ENCODE measurements around the gene NTN5. TPM values are rescaled to one million over a fixed set of nuclear protein-coding genes. Genes with fewer than 3 reads are reported as not detected.
A peak's percentile ranks its signal among the peaks of the same experiment; 100 is the strongest.

Gene NTN5
- polyA plus RNA-seq, 1 experiment, result 0.10 TPM

- Histone ChIP-seq H3K4me3 (ENCODE audit: low read depth, low read length) (no peak overlapping the region), H3K27ac (ENCODE audit: low read depth, low read length) (no peak overlapping the region), H3K27me3 (ENCODE audit: control insufficient read depth, insufficient read depth, low read length) (peaks cover 7% of the 10 kb centered on the region), H3K9me3 (ENCODE audit: control insufficient read depth, insufficient read depth, low read length) (peaks cover 3% of the 10 kb centered on the region; the same call in 1 of the 2 replicates)
- POLR2A ChIA-PET, result no interaction called here
- no peak for DNase-seq (ENCODE audit: low read depth, low spot score)
- CTCF ChIA-PET, result interaction anchor here (1.1 kb wide), 1 partner anchor 15 kb away, joined by 3 read pairs; no protein-coding TSS in a partner anchor
- TF ChIP-seq, protein P1, sequence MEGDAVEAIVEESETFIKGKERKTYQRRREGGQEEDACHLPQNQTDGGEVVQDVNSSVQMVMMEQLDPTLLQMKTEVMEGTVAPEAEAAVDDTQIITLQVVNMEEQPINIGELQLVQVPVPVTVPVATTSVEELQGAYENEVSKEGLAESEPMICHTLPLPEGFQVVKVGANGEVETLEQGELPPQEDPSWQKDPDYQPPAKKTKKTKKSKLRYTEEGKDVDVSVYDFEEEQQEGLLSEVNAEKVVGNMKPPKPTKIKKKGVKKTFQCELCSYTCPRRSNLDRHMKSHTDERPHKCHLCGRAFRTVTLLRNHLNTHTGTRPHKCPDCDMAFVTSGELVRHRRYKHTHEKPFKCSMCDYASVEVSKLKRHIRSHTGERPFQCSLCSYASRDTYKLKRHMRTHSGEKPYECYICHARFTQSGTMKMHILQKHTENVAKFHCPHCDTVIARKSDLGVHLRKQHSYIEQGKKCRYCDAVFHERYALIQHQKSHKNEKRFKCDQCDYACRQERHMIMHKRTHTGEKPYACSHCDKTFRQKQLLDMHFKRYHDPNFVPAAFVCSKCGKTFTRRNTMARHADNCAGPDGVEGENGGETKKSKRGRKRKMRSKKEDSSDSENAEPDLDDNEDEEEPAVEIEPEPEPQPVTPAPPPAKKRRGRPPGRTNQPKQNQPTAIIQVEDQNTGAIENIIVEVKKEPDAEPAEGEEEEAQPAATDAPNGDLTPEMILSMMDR (IDR thresholded peaks at IDR 0.05; ENCODE audit: low read depth, low read length), result no peak
Measured at GRCh38 chr19:48676487-48676886, 3.7 kb upstream of the NTN5 start.

GRCh38 chr19:48674921-48675824, 2.4 kb upstream of the NTN5 start:
- Histone ChIP-seq H3K4me3 (ENCODE audit: low read depth, low read length) (no peak overlapping the region), H3K9me3 (ENCODE audit: control insufficient read depth, insufficient read depth, low read length) (peaks cover 3% of the 10 kb centered on the region; the same call in 1 of the 2 replicates), H3K27ac (ENCODE audit: low read depth, low read length) (no peak overlapping the region), H3K27me3 (ENCODE audit: control insufficient read depth, insufficient read depth, low read length) (peaks cover 7% of the 10 kb centered on the region)
- no peak for DNase-seq (ENCODE audit: low read depth, low spot score)
- TF ChIP-seq, protein P1 (IDR thresholded peaks at IDR 0.05; ENCODE audit: low read depth, low read length), result peak; percentile 86
- POLR2A ChIA-PET, result no interaction called here
- CTCF ChIA-PET, result interaction anchor here (0.5 to 2.3 kb wide), 21 partner anchors 10 to 117 kb away, joined by 3 to 22 read pairs (median 4); partner anchors contain the start of genes CA11 and FUT2

- peaks cover 7% of the 10 kb centered on the region for H3K27me3 ChIP-seq (ENCODE audit: control insufficient read depth, insufficient read depth, low read length)
- CTCF ChIA-PET, result interaction anchor here (0.7 to 2.3 kb wide), 13 partner anchors 9 to 117 kb away, joined by 3 to 22 read pairs (median 5); partner anchors contain the start of genes CA11 and FUT2
- no peaks in the 10 kb centered on the region; the same call in 1 of the 2 replicates for H3K9me3 ChIP-seq (ENCODE audit: control insufficient read depth, insufficient read depth, low read length)
- no peak overlapping the region for H3K4me3 ChIP-seq (ENCODE audit: low read depth, low read length)
- TF ChIP-seq, protein P1 (IDR thresholded peaks at IDR 0.05; ENCODE audit: low read depth, low read length), result no peak
- POLR2A ChIA-PET, result no interaction called here
- H3K27ac ChIP-seq (ENCODE audit: low read depth, low read length), result no peak overlapping the region
- DNase-seq (ENCODE audit: low read depth, low spot score), result no peak
Measured at GRCh38 chr19:48674216-48674809, 1.5 kb upstream of the NTN5 start.

GRCh38 chr19:48673436-48674100, 751 bp upstream of the NTN5 start:
- H3K9me3 ChIP-seq (ENCODE audit: control insufficient read depth, insufficient read depth, low read length), result no peaks in the 10 kb centered on the region; the same call in 1 of the 2 replicates
- H3K27me3 ChIP-seq (ENCODE audit: control insufficient read depth, insufficient read depth, low read length), result peaks cover 7% of the 10 kb centered on the region
- TF ChIP-seq, protein P1 (IDR thresholded peaks at IDR 0.05; ENCODE audit: low read depth, low read length), result no peak
- no peak for DNase-seq (ENCODE audit: low read depth, low spot score)
- no peak overlapping the region for H3K4me3 ChIP-seq (ENCODE audit: low read depth, low read length)
- CTCF ChIA-PET, result interaction anchor here (0.5 to 1.1 kb wide), 3 partner anchors 20 to 169 kb away, joined by 3 read pairs; no protein-coding TSS in a partner anchor
- no peak overlapping the region for H3K27ac ChIP-seq (ENCODE audit: low read depth, low read length)
- POLR2A ChIA-PET, result no interaction called here

Data from AG04450 (cell line).